Measurements from ENCODE around the gene HDAC4.

The HDAC4 gene

GRCh38 chr2:239006622-239007285, 394.1 kb downstream of the HDAC4 start:
- no peak overlapping the region for H3K27ac Mint-ChIP-seq
- H3K4me3 Mint-ChIP-seq = no peak overlapping the region
- no peak for DNase-seq
- H3K27me3 Mint-ChIP-seq = peaks cover 55 to 81% of the 10 kb centered on the region in 2 donors
- H3K4me1 Mint-ChIP-seq (ENCODE audit: low read depth in 2 of 2) = no peaks in the 10 kb centered on the region
- peaks cover 3% of the 10 kb centered on the region for H3K36me3 Mint-ChIP-seq (ENCODE audit: insufficient read depth)
- no peaks in the 10 kb centered on the region for H3K9me3 Mint-ChIP-seq
- ATAC-seq (replicated peaks) = no peak

GRCh38 chr2:239005586-239005985, 395.2 kb downstream of the HDAC4 start:
- H3K4me3 Mint-ChIP-seq = no peak overlapping the region
- H3K9me3 Mint-ChIP-seq = no peaks in the 10 kb centered on the region
- H3K36me3 Mint-ChIP-seq (ENCODE audit: insufficient read depth) = peaks cover 3% of the 10 kb centered on the region
- no peak for DNase-seq
- H3K27ac Mint-ChIP-seq = no peak overlapping the region
- peaks cover 60 to 76% of the 10 kb centered on the region in 2 donors for H3K27me3 Mint-ChIP-seq
- no peaks in the 10 kb centered on the region for H3K4me1 Mint-ChIP-seq (ENCODE audit: low read depth in 2 of 2)
- no peak for ATAC-seq (replicated peaks)

GRCh38 chr2:239004274-239005015, 396.4 kb downstream of the HDAC4 start:
- DNase-seq (no peak), ATAC-seq (replicated peaks) (no peak)
- peaks cover 3% of the 10 kb centered on the region for H3K36me3 Mint-ChIP-seq (ENCODE audit: insufficient read depth)
- H3K27me3 Mint-ChIP-seq = peaks cover 56 to 70% of the 10 kb centered on the region in 2 donors
- no peaks in the 10 kb centered on the region for H3K4me1 Mint-ChIP-seq (ENCODE audit: low read depth in 2 of 2)
- H3K4me3 Mint-ChIP-seq = no peak overlapping the region
- no peaks in the 10 kb centered on the region for H3K9me3 Mint-ChIP-seq
- H3K27ac Mint-ChIP-seq = no peak overlapping the region

- Mint-ChIP-seq H3K4me3 (no peak overlapping the region), H3K27ac (no peak overlapping the region), H3K36me3 (ENCODE audit: insufficient read depth) (peaks cover 3% of the 10 kb centered on the region), H3K27me3 (peaks cover 56 to 63% of the 10 kb centered on the region in 2 donors), H3K4me1 (ENCODE audit: low read depth in 2 of 2) (no peaks in the 10 kb centered on the region), H3K9me3 (no peaks in the 10 kb centered on the region)
- ATAC-seq (replicated peaks) (no peak), DNase-seq (no peak)
Observed at GRCh38 chr2:239003624-239004273, 397.1 kb downstream of the HDAC4 start.

- ATAC-seq (replicated peaks) = no peak
- no peak for DNase-seq
- Mint-ChIP-seq H3K27me3 (peaks cover 57 to 60% of the 10 kb centered on the region in 2 donors), H3K4me1 (ENCODE audit: low read depth in 2 of 2) (no peaks in the 10 kb centered on the region), H3K36me3 (ENCODE audit: insufficient read depth) (peaks cover 3% of the 10 kb centered on the region), H3K9me3 (no peaks in the 10 kb centered on the region), H3K4me3 (no peak overlapping the region), H3K27ac (no peak overlapping the region)
Observed at GRCh38 chr2:239002954-239003623, 397.7 kb downstream of the HDAC4 start.

GRCh38 chr2:239002591-239002953, 398.2 kb downstream of the HDAC4 start:
- peaks cover 3% of the 10 kb centered on the region for H3K36me3 Mint-ChIP-seq (ENCODE audit: insufficient read depth)
- ATAC-seq (replicated peaks) (no peak), DNase-seq (no peak)
- H3K27ac Mint-ChIP-seq = no peak overlapping the region
- H3K9me3 Mint-ChIP-seq = no peaks in the 10 kb centered on the region
- no peak overlapping the region for H3K4me3 Mint-ChIP-seq
- peaks cover 56 to 65% of the 10 kb centered on the region in 2 donors for H3K27me3 Mint-ChIP-seq
- no peaks in the 10 kb centered on the region for H3K4me1 Mint-ChIP-seq (ENCODE audit: low read depth in 2 of 2)

- ATAC-seq (replicated peaks) (no peak), DNase-seq (no peak)
- Mint-ChIP-seq H3K4me1 (ENCODE audit: low read depth in 2 of 2) (no peaks in the 10 kb centered on the region), H3K9me3 (no peaks in the 10 kb centered on the region), H3K27ac (no peak overlapping the region), H3K4me3 (no peak overlapping the region), H3K36me3 (ENCODE audit: insufficient read depth) (peaks cover 4% of the 10 kb centered on the region), H3K27me3 (peaks cover 57 to 71% of the 10 kb centered on the region in 2 donors)
Observed at GRCh38 chr2:239001794-239002193, 399.0 kb downstream of the HDAC4 start.

- H3K4me3 Mint-ChIP-seq = no peak overlapping the region
- H3K36me3 Mint-ChIP-seq (ENCODE audit: insufficient read depth) = peaks cover 6% of the 10 kb centered on the region
- H3K9me3 Mint-ChIP-seq = no peaks in the 10 kb centered on the region
- peaks cover 57 to 62% of the 10 kb centered on the region in 2 donors for H3K27me3 Mint-ChIP-seq
- no peak for ATAC-seq (replicated peaks)
- no peak overlapping the region for H3K27ac Mint-ChIP-seq
- DNase-seq = no peak
- no peaks in the 10 kb centered on the region for H3K4me1 Mint-ChIP-seq (ENCODE audit: low read depth in 2 of 2)
Observed at GRCh38 chr2:239000500-239001073, 400.2 kb downstream of the HDAC4 start.

- Mint-ChIP-seq H3K4me1 (ENCODE audit: low read depth in 2 of 2) (no peaks in the 10 kb centered on the region), H3K9me3 (no peaks in the 10 kb centered on the region), H3K36me3 (ENCODE audit: insufficient read depth) (peaks cover 6% of the 10 kb centered on the region), H3K27me3 (peaks cover 59 to 63% of the 10 kb centered on the region in 2 donors), H3K4me3 (no peak overlapping the region), H3K27ac (no peak overlapping the region)
- ATAC-seq (replicated peaks) (no peak), DNase-seq (no peak)
Observed at GRCh38 chr2:239000089-239000488, 400.7 kb downstream of the HDAC4 start.

GRCh38 chr2:238999291-238999741, 401.5 kb downstream of the HDAC4 start:
- H3K36me3 Mint-ChIP-seq (ENCODE audit: insufficient read depth) = peaks cover 6% of the 10 kb centered on the region
- H3K4me1 Mint-ChIP-seq (ENCODE audit: low read depth in 2 of 2) = no peaks in the 10 kb centered on the region
- no peaks in the 10 kb centered on the region for H3K9me3 Mint-ChIP-seq
- no peak overlapping the region for H3K27ac Mint-ChIP-seq
- H3K4me3 Mint-ChIP-seq = no peak overlapping the region
- ATAC-seq (replicated peaks) (no peak), DNase-seq (no peak)
- H3K27me3 Mint-ChIP-seq = peaks cover 52 to 59% of the 10 kb centered on the region in 2 donors

- no peak for ATAC-seq (replicated peaks)
- Mint-ChIP-seq H3K4me3 (no peak overlapping the region), H3K9me3 (no peaks in the 10 kb centered on the region), H3K27me3 (peaks cover 47 to 57% of the 10 kb centered on the region in 2 donors), H3K4me1 (ENCODE audit: low read depth in 2 of 2) (no peaks in the 10 kb centered on the region), H3K36me3 (ENCODE audit: insufficient read depth) (peaks cover 6% of the 10 kb centered on the region), H3K27ac (no peak overlapping the region)
- no peak for DNase-seq
Observed at GRCh38 chr2:238998801-238999200, 402.0 kb downstream of the HDAC4 start.
